Mesendoderm (in vitro differentiated cells): ENCODE results near the gene GTF3C1.
"Not testable (repeated sequence)": the region's sequence is repeated elsewhere in the genome, so short reads cannot be mapped to it uniquely, and the experiment has no call there.

Experiments used
- DNase-seq: peaks from one replicate; pipeline ENCODE4 v3.0.0; 2013
- H2AK5ac ChIP-seq: 2 replicates; pipeline ENCODE4 v1.6.1; 2013; ENCODE audit warnings: low read length, inconsistent platforms
- H2BK120ac ChIP-seq: 2 replicates; pipeline ENCODE4 v1.6.1; 2013; ENCODE audit warnings: low read depth, mild to moderate bottlenecking, low read length, moderate library complexity, mixed read lengths
- H2BK15ac ChIP-seq: replicated peaks from 2 replicates; pipeline ENCODE4 v1.6.1; 2013; ENCODE audit warnings: low read depth, mild to moderate bottlenecking, moderate library complexity
- H2BK5ac ChIP-seq: 2 replicates; pipeline ENCODE4 v1.6.1; 2013; ENCODE audit warnings: low read length, inconsistent platforms
- H3K18ac ChIP-seq: 2 replicates; pipeline ENCODE4 v1.6.1; 2013; ENCODE audit warnings: mild to moderate bottlenecking, low read length, mixed read lengths
- H3K23ac ChIP-seq: one replicate; pipeline ENCODE4 v1.6.1; 2013; ENCODE audit warnings: low read length
- H3K27ac ChIP-seq: 2 replicates; pipeline ENCODE4 v1.5.1; 2013; ENCODE audit warnings: low read depth, mild to moderate bottlenecking, inconsistent platforms, low read length, moderate library complexity
- H3K27me3 ChIP-seq: 2 replicates; pipeline ENCODE4 v1.6.1; 2013; ENCODE audit warnings: low read length, control low read depth, mild to moderate bottlenecking, inconsistent platforms; ENCODE audit not compliant: insufficient read depth, poor library complexity
- H3K36me3 ChIP-seq: 2 replicates; pipeline ENCODE4 v1.6.1; 2013; ENCODE audit warnings: low read length, inconsistent platforms; ENCODE audit not compliant: control insufficient read depth, insufficient read depth
- H3K4ac ChIP-seq: one replicate; pipeline ENCODE4 v1.6.1; 2013; ENCODE audit warnings: low read depth, mild to moderate bottlenecking, low read length, moderate library complexity
- H3K4me1 ChIP-seq: 2 replicates; pipeline ENCODE4 v1.6.1; 2013; ENCODE audit warnings: low read depth, low read length, inconsistent platforms; ENCODE audit not compliant: control insufficient read depth
- H3K4me2 ChIP-seq: 2 replicates; pipeline ENCODE4 v1.6.1; 2013; ENCODE audit warnings: low read length
- H3K4me3 ChIP-seq: 2 replicates; pipeline ENCODE4 v1.5.1; 2013; ENCODE audit warnings: mild to moderate bottlenecking, low read length
- H3K56ac ChIP-seq: one replicate; pipeline ENCODE4 v1.6.1; 2013; ENCODE audit warnings: low read length
- H3K79me1 ChIP-seq: 2 replicates; pipeline ENCODE4 v1.6.1; 2013; ENCODE audit warnings: low read length, inconsistent platforms
- H3K79me2 ChIP-seq: 2 replicates; pipeline ENCODE4 v1.6.1; 2013; ENCODE audit warnings: mild to moderate bottlenecking, low read length; ENCODE audit not compliant: control insufficient read depth, insufficient read depth
- H3K9ac ChIP-seq: 2 replicates; pipeline ENCODE4 v1.6.1; 2013; ENCODE audit warnings: low read length, inconsistent platforms
- H4K5ac ChIP-seq: one replicate; pipeline ENCODE4 v1.6.1; 2013; ENCODE audit warnings: low read length
- H4K8ac ChIP-seq: one replicate; pipeline ENCODE4 v1.6.1; 2013; ENCODE audit warnings: low read depth, mild to moderate bottlenecking, control low read depth, low read length, moderate library complexity
- WGBS: extraction: QIAGEN DNeasy Blood & Tissue Kit; methylation state at CpG from one replicate; pipeline ENCODE4 v1.1.7; 2013; ENCODE audit warnings: low lambda C conversion rate, missing lambda C conversion rate; ENCODE audit not compliant: insufficient coverage; ENCODE audit errors: extremely low coverage; 5-methylcytosine and 5-hydroxymethylcytosine counted together

GTF3C1 gene

DNA sequence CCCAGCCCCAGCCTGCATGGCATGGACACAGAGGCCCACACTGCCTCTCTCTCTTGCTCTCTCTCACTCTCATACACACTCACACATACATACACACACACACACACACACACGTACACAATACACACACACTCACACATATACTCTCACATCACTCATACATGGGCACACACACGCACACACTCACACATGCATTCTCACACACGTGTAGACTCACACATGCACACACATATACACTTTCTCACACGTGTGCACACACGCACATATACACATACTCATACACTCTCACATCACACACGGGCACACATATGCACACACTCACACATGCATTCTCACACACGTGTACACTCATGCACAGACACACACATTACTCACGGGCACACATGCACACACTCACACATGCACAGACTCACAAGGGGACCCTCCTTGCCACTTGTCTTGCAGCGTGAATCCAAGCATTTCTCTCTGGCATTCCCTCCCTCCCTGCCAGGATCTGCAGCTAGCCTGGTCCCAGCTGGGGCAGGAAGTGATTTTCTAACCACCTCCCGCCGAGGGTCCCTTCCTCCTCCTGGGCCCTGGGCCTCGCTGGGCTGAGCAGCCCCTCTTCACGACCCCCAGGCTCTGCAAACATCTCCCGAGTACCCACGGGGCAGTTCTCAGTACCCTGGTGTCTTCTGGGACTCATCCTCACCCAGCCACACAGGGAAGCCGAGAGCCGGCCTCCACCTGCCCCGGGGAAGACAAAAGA is 110.3 kb downstream of the GTF3C1 start:
- WGBS, result 100% methylated on average over 1 of the region's 18 CpGs
- DNase-seq, result no peak
- Histone ChIP-seq H3K4ac (no peak overlapping the region), H3K4me3 (no peak overlapping the region), H2BK5ac (no peak overlapping the region), H3K79me1 (no peaks in the 10 kb centered on the region), H4K5ac (no peak overlapping the region), H3K79me2 (no peaks in the 10 kb centered on the region), H3K4me2 (no peak overlapping the region), H2BK15ac (no peak overlapping the region), H4K8ac (no peak overlapping the region), H3K4me1 (no peaks in the 10 kb centered on the region), H2BK120ac (no peak overlapping the region), H2AK5ac (no peak overlapping the region), H3K18ac (no peak overlapping the region), H3K27ac (no peak overlapping the region), H3K23ac (no peak overlapping the region), H3K56ac (no peak overlapping the region), H3K36me3 (no peaks in the 10 kb centered on the region), H3K9ac (no peak overlapping the region), H3K27me3 (no peaks in the 10 kb centered on the region)

DNA sequence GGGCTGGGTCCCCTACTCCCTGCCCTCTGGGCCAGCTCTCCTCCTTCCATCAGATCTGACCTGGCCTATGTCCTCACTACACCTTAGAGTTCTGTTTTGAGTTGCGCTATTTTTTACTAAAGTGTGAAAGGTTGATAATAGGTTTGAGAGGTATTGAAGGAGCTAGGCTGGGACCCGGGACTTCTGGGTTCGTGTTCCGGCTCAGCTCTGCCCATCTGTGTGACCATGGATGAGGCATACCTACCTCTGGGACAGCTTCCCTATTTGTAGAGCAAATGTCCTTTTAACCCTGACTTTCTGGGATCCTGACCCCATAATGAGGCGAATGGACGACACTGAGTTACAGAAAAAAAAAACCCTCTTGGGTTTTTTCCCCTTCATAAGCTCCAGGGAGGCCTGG is 111.8 kb downstream of the GTF3C1 start:
- no peak overlapping the region for H3K27ac ChIP-seq
- no peaks in the 10 kb centered on the region for H3K27me3 ChIP-seq
- H2BK120ac ChIP-seq, result no peak overlapping the region

DNA sequence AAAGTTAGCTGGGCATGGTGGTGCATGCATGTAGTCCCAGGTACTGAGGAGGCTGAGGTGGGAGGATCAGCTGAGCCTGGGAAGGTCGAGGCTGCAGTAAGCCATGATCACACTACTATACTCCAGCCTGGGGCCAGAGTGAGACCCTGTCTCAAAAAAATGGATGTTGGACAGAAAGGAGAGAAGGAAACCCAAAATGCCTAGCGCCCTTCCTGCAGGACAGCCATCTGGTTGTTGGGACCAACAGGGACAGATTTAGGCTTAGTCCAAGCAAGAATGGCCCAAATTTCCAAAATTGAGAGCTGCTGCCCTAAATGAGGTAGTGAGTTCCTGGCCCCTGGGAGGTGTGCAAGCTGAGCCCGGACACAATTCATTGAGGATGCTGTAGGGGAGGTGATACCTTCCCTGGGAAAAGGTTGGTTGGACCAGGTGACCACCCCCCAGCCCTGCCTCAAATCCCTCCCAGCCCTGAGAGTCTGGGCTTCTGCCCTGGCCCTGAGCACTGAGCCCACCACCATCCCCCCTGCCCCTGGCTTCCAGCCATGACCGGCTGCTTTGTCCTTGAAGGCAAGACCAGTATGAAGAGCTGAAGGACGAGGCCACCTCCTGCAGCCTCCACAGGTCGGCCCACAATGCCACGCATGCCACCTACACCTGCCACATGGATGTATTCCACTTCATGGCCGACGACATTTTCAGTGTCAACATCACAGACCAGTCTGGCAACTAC is 112.6 kb downstream of the GTF3C1 start:
- H4K5ac ChIP-seq, result no peak overlapping the region
- H3K36me3 ChIP-seq, result no peaks in the 10 kb centered on the region
- no peak overlapping the region for H3K23ac ChIP-seq
- H3K79me1 ChIP-seq, result no peaks in the 10 kb centered on the region
- H2BK15ac ChIP-seq, result no peak overlapping the region
- WGBS, result no CpG with 5 or more reads among the region's 9 CpGs
- H3K4me2 ChIP-seq, result no peak overlapping the region
- no peak overlapping the region for H3K4ac ChIP-seq
- H2BK5ac ChIP-seq, result no peak overlapping the region
- no peak overlapping the region for H4K8ac ChIP-seq
- H3K4me3 ChIP-seq, result no peak overlapping the region
- H2BK120ac ChIP-seq, result no peak overlapping the region
- H3K4me1 ChIP-seq, result peaks cover 2% of the 10 kb centered on the region
- H3K9ac ChIP-seq, result no peak overlapping the region
- no peak overlapping the region for H3K56ac ChIP-seq
- H3K18ac ChIP-seq, result no peak overlapping the region
- DNase-seq, result no peak
- no peak overlapping the region for H2AK5ac ChIP-seq
- H3K27ac ChIP-seq, result no peak overlapping the region
- no peaks in the 10 kb centered on the region for H3K79me2 ChIP-seq
- H3K27me3 ChIP-seq, result no peaks in the 10 kb centered on the region

More for the DNA sequence above, 111.8 kb downstream of the GTF3C1 start:
- H3K18ac ChIP-seq, result no peak overlapping the region
- H2AK5ac ChIP-seq, result no peak overlapping the region
- no peak overlapping the region for H4K5ac ChIP-seq
- no peaks in the 10 kb centered on the region for H3K36me3 ChIP-seq
- no peak overlapping the region for H2BK5ac ChIP-seq
- no peak overlapping the region for H3K23ac ChIP-seq
- no peak overlapping the region for H4K8ac ChIP-seq
- H3K4me2 ChIP-seq, result no peak overlapping the region
- H3K79me1 ChIP-seq, result no peaks in the 10 kb centered on the region
- H3K4ac ChIP-seq, result no peak overlapping the region
- H3K4me1 ChIP-seq, result no peaks in the 10 kb centered on the region
- no peak overlapping the region for H3K56ac ChIP-seq
- H3K79me2 ChIP-seq, result no peaks in the 10 kb centered on the region
- WGBS, result no CpG with 5 or more reads among the region's 6 CpGs
- no peak for DNase-seq
- H3K4me3 ChIP-seq, result no peak overlapping the region
- H3K9ac ChIP-seq, result no peak overlapping the region
- no peak overlapping the region for H2BK15ac ChIP-seq

DNA sequence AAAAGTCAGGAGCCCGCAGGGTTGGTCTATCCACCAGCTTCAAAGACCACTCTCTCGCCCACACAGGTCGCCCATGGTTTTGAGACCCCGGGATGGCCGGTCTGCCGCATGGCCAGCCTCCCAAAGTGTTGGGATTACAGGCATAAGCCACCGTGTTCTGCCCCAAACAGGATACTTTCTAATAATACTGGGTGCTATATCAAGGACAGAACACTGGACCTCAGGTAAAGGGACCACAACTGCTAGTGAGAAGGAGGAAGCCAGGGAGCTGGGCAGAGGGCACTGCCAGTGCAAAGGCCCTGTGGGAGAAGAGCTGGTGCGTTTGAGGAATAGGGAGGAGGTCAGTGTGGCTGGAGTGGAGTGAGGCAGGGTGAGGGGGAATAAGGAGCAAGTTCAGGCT is 113.6 kb downstream of the GTF3C1 start:
- Histone ChIP-seq H3K4me2 (no peak overlapping the region), H2BK120ac (no peak overlapping the region), H3K79me2 (no peaks in the 10 kb centered on the region), H3K79me1 (no peaks in the 10 kb centered on the region), H3K23ac (no peak overlapping the region), H4K8ac (no peak overlapping the region), H2BK15ac (no peak overlapping the region), H2BK5ac (no peak overlapping the region), H3K36me3 (no peaks in the 10 kb centered on the region), H3K27ac (no peak overlapping the region), H3K4me3 (no peak overlapping the region), H3K18ac (no peak overlapping the region), H2AK5ac (no peak overlapping the region), H4K5ac (no peak overlapping the region), H3K27me3 (no peaks in the 10 kb centered on the region), H3K4me1 (peaks cover 2% of the 10 kb centered on the region), H3K9ac (no peak overlapping the region), H3K4ac (no peak overlapping the region), H3K56ac (no peak overlapping the region)
- no peak for DNase-seq
- no CpG with 5 or more reads among the region's 8 CpGs for WGBS

DNA sequence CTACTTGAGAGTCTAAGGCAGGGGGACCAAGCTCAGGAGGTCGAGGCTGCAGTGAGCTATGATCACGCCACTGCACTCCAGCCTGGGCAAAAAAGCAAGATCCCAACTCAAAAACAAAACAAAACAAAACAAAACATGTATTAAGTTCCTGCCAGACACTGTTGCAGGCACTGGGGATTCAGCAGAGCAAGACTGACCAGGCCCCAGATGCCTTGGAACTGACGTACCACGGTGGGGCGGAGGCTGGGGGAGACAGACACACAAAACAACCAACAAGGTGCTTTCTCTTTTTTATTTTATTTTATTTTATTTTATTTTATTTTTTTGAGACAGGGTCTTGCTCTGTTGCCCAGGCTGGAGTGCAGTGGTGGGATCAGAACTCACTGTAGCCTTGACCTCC is 114.6 kb downstream of the GTF3C1 start:
- H2BK120ac ChIP-seq, H4K5ac ChIP-seq, H3K9ac ChIP-seq, H3K18ac ChIP-seq, H3K56ac ChIP-seq, H3K79me2 ChIP-seq, H3K4me2 ChIP-seq, H3K23ac ChIP-seq, H2BK15ac ChIP-seq, H3K4ac ChIP-seq, H4K8ac ChIP-seq, H3K36me3 ChIP-seq, H3K4me1 ChIP-seq, DNase-seq, H3K79me1 ChIP-seq, H2BK5ac ChIP-seq, H3K4me3 ChIP-seq, H3K27me3 ChIP-seq, H3K27ac ChIP-seq, H2AK5ac ChIP-seq: not testable (repeated sequence)
- no CpG with 5 or more reads among the region's 5 CpGs for WGBS
